DND-41 (cell line): ENCODE results near the gene HES5.

Experiments used
- ATAC-seq: fragments of 200-7000 bp; cut with Tn5 transposase; 3 replicates; pipeline ENCODE4 v1.9.1; 2021; ENCODE audit warnings: low read depth; ENCODE audit not compliant: insufficient read depth
- DNase-seq: peaks from one replicate; pipeline ENCODE4 v3.0.0-alpha.2; 2020
- H2AFZ ChIP-seq: 2 replicates; pipeline ENCODE4 v1.6.0; 2012; ENCODE audit warnings: low read depth, low read length
- H3K27ac ChIP-seq: 2 replicates; pipeline ENCODE4 v1.5.1; 2012; ENCODE audit warnings: low read length, inconsistent platforms
- H3K27me3 ChIP-seq: fragments of 200-600 bp; sonication (generic); 2 replicates; pipeline ENCODE4 v1.6.0; 2012; ENCODE audit warnings: low read length, mild to moderate bottlenecking, inconsistent platforms; ENCODE audit not compliant: insufficient read depth, poor library complexity
- H3K36me3 ChIP-seq: 2 replicates; pipeline ENCODE4 v1.5.1; 2012; ENCODE audit warnings: low read length, inconsistent platforms; ENCODE audit not compliant: insufficient read depth
- H3K4me1 ChIP-seq: 2 replicates; pipeline ENCODE4 v1.5.1; 2012; ENCODE audit warnings: mild to moderate bottlenecking, low read length; ENCODE audit not compliant: insufficient read depth
- H3K4me2 ChIP-seq: 2 replicates; pipeline ENCODE4 v1.6.0; 2012; ENCODE audit warnings: mild to moderate bottlenecking, moderate library complexity, low read length, inconsistent platforms; ENCODE audit not compliant: insufficient read depth
- H3K4me3 ChIP-seq, 2 experiments: fragments of 200-600 bp in 1 of 2; shearing (Covaris generic) in 1 of 2; 2 replicates each; pipeline ENCODE4 v1.5.1; 2012 to 2016; ENCODE audit warnings: inconsistent platforms in 2 of 2, low read length in 2 of 2, mild to moderate bottlenecking in 2 of 2, low read depth in 1 of 2, moderate library complexity in 1 of 2
- H3K79me2 ChIP-seq: 2 replicates; pipeline ENCODE4 v1.6.0; 2012; ENCODE audit warnings: low read length, inconsistent platforms; ENCODE audit not compliant: insufficient read depth
- H3K9ac ChIP-seq: 2 replicates; pipeline ENCODE4 v1.6.0; 2012; ENCODE audit warnings: low read depth, mild to moderate bottlenecking, inconsistent platforms, low read length, moderate library complexity
- H3K9me3 ChIP-seq: 2 replicates; pipeline ENCODE4 v1.5.1; 2012; ENCODE audit warnings: low read length, moderate library complexity, mild to moderate bottlenecking, inconsistent platforms; ENCODE audit not compliant: insufficient read depth, severe bottlenecking
- H4K20me1 ChIP-seq: 2 replicates; pipeline ENCODE4 v1.6.0; 2012; ENCODE audit warnings: low read length; ENCODE audit not compliant: insufficient read depth
- EZH2 ChIP-seq: IDR thresholded peaks from 3 replicates; pipeline ENCODE4 v1.6.1; 2012; ENCODE audit warnings: borderline replicate concordance, low read depth, mild to moderate bottlenecking, moderate library complexity, low read length, inconsistent platforms; ENCODE audit not compliant: severe bottlenecking
- TF ChIP-seq, protein P1 (sequence below): IDR thresholded peaks from 2 replicates; pipeline ENCODE4 v1.5.1; 2012; ENCODE audit warnings: borderline replicate concordance, low read length, moderate library complexity, mild to moderate bottlenecking; ENCODE audit not compliant: poor library complexity, severe bottlenecking; ENCODE audit errors: extremely low read depth

HES5 gene

DNA sequence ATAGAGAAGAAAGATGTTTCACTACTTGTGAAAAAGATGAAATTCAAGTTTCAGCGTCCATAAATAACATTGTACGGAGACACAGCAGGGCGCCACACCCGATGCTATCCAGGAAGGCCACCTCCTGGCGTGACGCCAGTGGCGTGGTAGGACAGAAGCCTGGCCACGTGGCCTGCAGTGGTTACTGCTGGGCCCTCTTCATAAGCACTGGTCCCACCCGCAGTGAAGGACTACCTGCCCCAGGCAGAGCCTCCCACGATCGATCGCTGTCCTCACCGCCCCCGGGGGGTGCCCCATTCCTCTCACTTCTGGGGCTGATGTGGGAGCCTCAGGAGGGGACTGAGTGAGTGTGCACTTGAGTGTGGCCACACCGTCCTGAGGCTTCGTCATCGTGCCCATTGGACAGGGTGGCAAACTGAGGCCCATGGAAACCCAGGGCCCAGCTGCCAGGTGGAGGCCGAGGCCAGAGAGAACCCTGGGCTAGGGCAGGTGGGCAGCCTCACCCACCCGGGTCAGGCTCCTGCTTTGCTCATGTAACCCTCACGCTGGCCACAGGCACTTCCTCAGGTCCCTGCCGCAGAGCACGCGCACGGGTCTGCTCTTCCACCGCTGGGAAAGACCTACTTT, 11.7 kb upstream of the HES5 start:
- H3K27ac ChIP-seq, result no peak overlapping the region
- no peak overlapping the region for H2AFZ ChIP-seq
- TF ChIP-seq, protein P1, sequence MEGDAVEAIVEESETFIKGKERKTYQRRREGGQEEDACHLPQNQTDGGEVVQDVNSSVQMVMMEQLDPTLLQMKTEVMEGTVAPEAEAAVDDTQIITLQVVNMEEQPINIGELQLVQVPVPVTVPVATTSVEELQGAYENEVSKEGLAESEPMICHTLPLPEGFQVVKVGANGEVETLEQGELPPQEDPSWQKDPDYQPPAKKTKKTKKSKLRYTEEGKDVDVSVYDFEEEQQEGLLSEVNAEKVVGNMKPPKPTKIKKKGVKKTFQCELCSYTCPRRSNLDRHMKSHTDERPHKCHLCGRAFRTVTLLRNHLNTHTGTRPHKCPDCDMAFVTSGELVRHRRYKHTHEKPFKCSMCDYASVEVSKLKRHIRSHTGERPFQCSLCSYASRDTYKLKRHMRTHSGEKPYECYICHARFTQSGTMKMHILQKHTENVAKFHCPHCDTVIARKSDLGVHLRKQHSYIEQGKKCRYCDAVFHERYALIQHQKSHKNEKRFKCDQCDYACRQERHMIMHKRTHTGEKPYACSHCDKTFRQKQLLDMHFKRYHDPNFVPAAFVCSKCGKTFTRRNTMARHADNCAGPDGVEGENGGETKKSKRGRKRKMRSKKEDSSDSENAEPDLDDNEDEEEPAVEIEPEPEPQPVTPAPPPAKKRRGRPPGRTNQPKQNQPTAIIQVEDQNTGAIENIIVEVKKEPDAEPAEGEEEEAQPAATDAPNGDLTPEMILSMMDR, result no peak
- TF ChIP-seq EZH2, result no peak
- no peak overlapping the region for H3K4me3 ChIP-seq
- no peak overlapping the region for H3K4me2 ChIP-seq
- no peaks in the 10 kb centered on the region for H3K9me3 ChIP-seq
- H3K36me3 ChIP-seq, result no peaks in the 10 kb centered on the region
- ATAC-seq, result no peak
- H3K27me3 ChIP-seq, result peaks cover 4% of the 10 kb centered on the region
- H3K9ac ChIP-seq, result no peak overlapping the region
- H3K4me1 ChIP-seq, result peaks cover 40% of the 10 kb centered on the region
- H3K79me2 ChIP-seq, result no peaks in the 10 kb centered on the region
- no peak for DNase-seq
- H4K20me1 ChIP-seq, result peaks cover 57% of the 10 kb centered on the region

DNA sequence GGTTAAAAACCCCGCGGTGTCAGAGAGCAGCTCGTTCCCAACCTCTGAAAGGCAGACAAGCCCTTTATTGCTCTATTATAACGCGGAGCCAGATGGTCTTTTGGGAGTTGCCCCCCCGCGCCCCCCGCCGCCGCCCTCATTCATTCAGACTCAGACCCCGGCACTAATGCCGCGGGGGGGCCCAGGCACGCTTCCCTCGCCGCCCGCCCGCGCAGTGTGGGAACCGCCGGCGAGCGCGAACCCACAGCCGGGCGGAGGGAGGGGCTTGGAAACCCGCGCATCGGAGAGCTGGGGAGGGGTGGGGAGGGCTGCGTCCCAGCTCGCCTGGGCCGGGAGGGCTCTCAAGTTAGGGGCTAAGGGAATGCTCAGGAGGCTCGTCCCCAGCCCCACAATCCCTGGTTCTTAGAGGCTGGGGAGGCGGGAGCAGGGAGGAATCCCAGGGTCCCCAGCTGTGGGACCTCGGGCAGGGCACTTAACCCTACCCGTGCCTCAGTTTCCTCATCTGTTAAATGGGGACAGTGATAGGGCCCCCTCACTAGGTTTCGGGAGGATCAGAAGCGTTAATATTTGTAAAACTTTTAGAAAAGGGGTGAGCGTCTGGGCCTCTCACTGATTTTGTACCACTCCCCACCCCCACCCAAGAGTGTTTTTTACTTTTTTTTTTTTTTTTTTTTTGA, 10.9 kb upstream of the HES5 start:
- Histone ChIP-seq H3K36me3 (no peaks in the 10 kb centered on the region), H4K20me1 (peaks cover 57% of the 10 kb centered on the region), H3K9me3 (no peaks in the 10 kb centered on the region), H3K4me2 (peak overlapping the region; percentile 54), H3K27me3 (peaks cover 4% of the 10 kb centered on the region), H3K4me3 (no peak overlapping the region; a peak in 1 of 4 replicates), H3K27ac (no peak overlapping the region), H3K9ac (peak overlapping the region; percentile 35; the same call in 1 of the 2 replicates), H3K4me1 (peaks cover 34% of the 10 kb centered on the region), H3K79me2 (no peaks in the 10 kb centered on the region), H2AFZ (no peak overlapping the region)
- DNase-seq (peak; percentile 78), ATAC-seq (peak; percentile 73)
- TF ChIP-seq, protein P1, result no peak
- TF ChIP-seq EZH2, result no peak

DNA sequence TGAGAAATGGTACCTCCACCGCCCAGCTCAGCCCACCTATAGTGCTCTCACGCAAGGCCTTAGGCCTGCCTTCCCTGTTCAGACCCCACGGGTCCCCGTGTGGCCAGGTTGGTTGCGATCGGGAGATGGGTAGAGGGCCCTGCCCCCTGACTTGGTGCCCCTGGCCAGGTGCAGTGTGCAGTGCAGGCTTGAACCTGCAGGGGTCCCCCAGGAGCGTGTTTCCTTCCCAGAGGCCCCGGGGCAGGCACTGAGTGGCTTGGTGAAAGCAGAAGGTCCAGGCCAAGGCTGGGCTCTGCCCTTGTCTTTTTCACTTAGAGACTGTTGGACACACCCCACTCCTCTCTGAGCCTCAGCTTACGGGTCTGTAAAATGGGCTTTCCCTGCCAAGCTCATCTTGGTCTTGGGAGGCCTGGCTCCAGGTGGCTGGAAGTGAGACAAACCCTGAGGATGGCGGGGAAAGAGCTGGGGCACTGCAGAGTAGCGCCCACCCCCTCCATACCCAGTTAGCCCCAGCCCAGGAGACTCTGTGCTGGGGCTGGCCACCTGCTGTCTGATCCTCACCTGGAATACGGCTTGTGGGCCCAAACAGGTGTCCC, 9.3 kb upstream of the HES5 start:
- no peak overlapping the region for H3K27ac ChIP-seq
- ATAC-seq (no peak), DNase-seq (no peak)
- H3K27me3 ChIP-seq, result peaks cover 4% of the 10 kb centered on the region
- no peaks in the 10 kb centered on the region for H3K79me2 ChIP-seq
- H3K4me1 ChIP-seq, result peaks cover 30% of the 10 kb centered on the region
- H3K9ac ChIP-seq, result no peak overlapping the region
- no peak overlapping the region for H2AFZ ChIP-seq
- no peak overlapping the region for H3K4me2 ChIP-seq
- TF ChIP-seq, protein P1, result peak; percentile 47
- TF ChIP-seq EZH2, result no peak
- no peaks in the 10 kb centered on the region for H3K36me3 ChIP-seq
- no peak overlapping the region for H3K4me3 ChIP-seq
- H3K9me3 ChIP-seq, result no peaks in the 10 kb centered on the region
- H4K20me1 ChIP-seq, result peaks cover 57% of the 10 kb centered on the region
